HG03521 (cell line): ENCODE results near the gene OSER1.

ENCODE experiments used
- ATAC-seq: cut with Tn5 transposase; IDR thresholded peaks from one replicate; pipeline ENCODE4 v1.9.1; 2021; ENCODE audit warnings: mild to moderate bottlenecking, moderate library complexity; ENCODE audit not compliant: unreplicated experiment

OSER1 gene

GRCh38 chr20:44180814-44181213 is 29.8 kb downstream of the OSER1 start:
- no peak for ATAC-seq

DNA sequence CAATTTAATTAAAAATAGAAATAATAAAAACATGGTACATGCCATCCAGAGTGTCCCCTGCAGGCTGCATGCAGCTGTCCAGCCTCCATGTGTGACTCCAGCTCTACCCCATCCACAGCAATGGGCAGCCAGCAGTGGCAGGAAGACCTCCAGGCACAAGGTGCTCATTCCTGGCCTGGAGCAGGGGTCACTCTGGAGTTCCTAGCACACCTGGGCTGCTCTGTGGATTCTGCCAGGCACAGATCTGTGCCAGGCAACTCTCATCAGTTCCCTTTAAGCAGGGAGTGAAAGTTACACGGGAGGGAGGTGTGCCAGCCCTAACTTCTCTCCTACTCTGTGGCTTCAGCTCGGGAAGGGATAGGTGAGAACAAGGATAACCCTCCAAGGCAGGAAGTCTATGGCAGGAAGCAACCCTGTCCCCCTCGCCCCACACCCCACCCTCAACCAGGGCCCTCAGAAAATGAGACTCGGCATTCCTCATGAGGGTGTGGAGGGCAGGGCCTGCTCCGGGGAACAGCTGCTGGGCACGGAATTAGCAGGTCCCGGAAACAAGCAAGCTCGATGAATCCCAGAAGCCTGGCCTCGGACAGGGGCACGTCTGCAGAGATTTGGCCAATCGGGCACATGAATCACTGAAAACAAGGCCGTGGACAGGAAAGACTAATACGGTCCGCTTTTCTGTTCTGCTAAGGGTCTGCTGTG is 33.6 kb downstream of the OSER1 start:
- no peak for ATAC-seq

- no peak for ATAC-seq
These were observed 35.4 kb downstream of the OSER1 start for GRCh38 chr20:44174996-44175765.

GRCh38 chr20:44173846-44174245 is 36.7 kb downstream of the OSER1 start:
- ATAC-seq, result no peak

- ATAC-seq, result no peak
These were observed 37.5 kb downstream of the OSER1 start for GRCh38 chr20:44173116-44173515.

- no peak for ATAC-seq
These were observed 38.0 kb downstream of the OSER1 start for GRCh38 chr20:44172572-44172950.

DNA sequence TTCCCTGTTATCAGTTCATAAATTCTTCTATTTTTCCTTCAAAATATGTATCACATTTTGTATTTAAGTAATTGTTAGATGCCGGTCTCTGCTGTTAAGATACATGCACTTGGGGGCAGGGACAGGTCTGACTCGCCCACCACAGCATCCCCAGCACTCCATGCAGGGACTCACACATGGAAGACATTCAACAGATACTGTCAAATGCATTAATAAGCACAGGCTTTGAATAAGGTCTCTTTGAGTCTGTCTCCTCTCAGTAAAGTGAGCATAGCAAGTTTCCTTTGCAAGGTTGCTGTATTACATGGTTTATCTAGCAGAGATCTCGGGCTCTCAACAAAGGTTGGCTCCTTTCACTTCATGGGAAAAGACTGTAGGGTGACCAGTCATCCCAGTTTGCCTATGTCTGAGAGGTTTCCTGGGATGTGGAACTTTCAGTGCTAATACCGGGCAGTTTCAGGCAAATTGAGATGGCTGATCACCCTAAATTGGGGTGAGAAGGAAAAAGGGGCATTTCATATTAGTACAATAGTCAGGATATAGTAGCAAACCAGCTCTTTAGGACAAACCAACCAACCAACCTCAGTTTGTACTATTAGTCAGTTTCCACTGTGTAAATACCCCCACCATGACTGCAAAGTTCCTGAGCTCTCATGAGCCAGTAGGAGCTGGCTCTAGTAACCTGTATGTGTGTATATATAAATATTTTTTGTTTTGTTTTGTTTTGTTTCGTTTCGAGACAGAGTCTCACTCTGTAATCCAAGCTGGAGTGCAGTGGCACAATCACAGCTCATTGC is 38.6 kb downstream of the OSER1 start:
- no peak for ATAC-seq

GRCh38 chr20:44170816-44171410 is 39.7 kb downstream of the OSER1 start:
- ATAC-seq, result no peak

DNA sequence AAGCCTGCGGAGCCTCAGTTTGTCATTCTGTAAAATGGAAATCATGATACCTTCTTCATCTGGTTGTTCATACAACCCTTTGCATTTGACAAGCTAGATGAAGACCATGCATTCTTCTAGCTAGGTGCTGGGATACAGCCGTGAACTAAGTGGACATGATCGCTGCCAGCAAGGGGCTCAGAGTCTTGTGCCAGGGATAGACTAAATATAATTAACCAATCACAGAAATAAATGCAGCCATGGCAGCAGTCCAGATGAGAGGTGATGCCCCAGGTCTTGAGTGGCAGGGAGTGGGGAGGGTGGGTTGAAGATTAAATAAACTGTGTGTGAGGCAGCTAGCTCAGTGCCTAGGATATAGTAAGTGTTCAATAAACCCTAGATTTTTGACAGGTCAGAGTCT is 42.8 kb downstream of the OSER1 start:
- ATAC-seq, result no peak

DNA sequence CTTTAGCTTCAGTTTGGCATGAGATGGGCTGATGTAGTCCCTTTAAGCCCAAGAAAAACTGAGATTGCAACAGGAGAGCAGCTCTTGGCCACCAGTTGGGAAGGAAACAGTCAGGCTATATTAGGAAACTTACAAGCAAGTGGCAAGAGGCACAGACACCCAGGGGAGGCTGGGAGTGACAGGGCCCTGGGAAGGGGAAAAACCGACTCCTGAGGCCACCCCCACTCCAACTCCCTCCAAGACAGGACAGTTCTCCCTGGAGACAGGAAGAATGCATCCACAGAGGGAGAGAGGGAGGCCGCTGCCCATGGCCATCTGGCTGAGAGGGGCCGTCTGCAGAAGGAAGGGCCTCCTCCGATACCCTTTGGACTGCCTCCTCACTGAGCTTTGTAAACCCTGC is 44.1 kb downstream of the OSER1 start:
- ATAC-seq, result no peak

GRCh38 chr20:44166008-44166407 is 44.6 kb downstream of the OSER1 start:
- no peak for ATAC-seq

DNA sequence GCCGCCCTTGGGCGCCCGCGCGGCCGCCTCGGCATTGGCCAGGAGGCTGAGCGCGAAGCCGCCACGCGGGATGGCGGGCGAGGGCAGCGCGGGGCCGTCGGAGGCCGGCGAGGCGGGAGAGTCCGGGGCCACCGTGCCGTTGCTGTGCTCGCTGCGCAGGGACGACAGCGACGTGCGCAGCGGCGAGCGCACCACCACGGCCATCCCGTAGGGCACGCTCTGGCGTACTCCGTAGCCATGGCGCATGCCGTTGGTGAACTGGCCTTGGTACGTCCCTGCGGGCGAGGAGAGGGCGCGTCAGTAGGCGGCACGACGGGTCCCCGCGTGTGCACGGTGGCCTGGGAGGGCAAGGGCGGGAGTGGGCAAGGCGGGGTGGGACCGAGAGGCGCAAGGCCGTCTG is 50.4 kb downstream of the OSER1 start:
- ATAC-seq, result no peak

- no peak for ATAC-seq
These were observed 50.9 kb downstream of the OSER1 start for GRCh38 chr20:44159711-44160110.

DNA sequence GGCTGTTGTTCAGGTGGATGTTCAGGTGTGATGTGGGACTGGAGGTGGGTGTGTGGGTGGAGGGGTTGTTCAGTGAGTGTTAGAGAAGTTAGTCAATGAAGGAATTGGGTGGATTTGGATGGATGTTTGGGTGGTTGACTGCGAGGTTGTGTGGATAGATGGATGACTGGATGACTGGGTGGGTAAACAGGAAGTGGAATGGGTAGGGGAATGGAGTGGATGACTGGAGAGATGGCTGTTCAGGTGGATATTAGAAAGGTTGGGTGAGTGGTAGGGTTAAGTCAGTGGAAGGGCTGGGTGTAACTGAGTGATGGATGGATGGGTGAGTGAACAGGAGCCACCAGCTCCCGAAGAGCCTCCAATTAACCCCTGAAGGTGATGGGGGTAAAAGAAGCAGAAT is 51.4 kb downstream of the OSER1 start:
- ATAC-seq, result no peak

DNA sequence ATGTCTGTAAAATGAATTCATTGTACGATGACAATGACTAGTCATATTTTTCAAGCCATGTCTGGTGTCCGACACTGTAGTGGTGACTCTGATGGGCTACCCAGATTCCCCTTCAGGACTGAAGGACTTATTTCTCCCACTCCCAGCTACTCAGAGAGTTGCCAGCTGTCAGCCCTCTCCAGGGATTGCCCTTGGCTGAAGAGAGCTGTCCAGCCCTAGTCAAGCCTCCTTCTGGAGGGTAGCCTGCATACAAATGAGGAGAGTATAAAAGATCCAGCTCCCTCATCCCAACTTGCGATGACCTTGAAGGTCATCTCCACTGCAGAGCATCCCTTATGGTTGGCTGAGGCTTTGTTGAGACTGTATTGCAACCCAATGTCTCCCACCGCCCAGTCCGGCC is 53.5 kb downstream of the OSER1 start:
- no peak for ATAC-seq

DNA sequence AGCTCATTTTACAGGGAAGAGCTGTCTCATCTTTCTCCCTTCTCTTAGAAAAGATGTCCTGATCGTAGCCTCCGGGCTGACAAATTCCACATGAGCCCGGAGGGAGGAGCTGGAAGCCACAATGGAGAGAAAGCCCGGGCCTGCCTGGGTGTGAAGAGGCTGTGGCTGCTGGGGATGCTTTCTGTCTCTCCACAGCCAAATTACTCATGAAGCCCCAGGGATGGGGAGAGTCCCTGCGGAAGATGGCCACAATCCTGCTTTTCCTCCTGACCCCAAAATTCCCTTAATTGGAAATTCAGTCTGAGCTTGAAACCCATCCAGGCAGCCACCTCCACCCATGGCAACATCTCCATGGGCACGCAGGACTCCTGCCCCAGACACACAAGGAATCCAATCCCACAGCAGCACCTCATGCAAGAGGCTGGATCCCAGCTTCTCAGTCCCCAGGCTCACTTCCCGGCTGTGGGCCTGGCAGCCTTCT is 56.0 kb downstream of the OSER1 start:
- no peak for ATAC-seq

- ATAC-seq, result no peak
These were observed 56.9 kb downstream of the OSER1 start for GRCh38 chr20:44153636-44154043.

DNA sequence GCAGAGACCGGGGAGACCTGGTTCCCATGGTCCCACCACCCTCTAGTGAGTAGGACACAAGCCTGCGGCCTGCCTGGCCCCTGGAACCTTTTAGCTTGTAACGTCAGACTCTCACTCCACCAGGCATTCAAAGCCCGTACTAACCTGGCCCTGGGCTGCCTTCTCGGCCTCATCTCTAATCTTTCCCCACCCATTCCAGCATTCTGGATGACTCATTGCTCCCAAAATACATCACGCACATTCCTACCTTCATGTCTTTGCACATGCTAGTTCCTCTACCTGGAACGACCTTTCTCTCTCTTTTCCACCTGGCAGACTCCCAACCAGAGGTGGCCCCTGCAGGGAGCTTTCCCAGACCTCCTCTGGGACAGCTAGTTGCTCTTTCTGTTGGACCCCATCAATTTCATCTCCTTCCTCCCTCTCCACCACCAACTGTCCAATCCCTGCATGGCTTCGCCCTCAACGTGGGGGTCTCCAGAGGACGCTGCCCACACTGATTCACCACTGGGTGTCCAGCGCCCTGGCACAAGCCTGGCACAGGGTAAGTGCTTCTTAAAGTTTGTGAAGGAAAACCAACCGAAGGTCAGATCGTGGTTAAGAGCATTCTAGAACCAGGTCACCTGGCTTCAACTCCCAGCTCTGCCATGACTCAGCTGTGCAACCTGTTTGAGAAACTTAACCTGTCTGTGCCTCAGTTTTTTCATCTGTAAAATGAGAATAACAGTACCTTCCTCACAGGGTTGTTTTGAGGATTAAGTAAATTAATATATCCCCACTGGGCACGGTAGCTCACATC is 58.8 kb downstream of the OSER1 start:
- no peak for ATAC-seq

DNA sequence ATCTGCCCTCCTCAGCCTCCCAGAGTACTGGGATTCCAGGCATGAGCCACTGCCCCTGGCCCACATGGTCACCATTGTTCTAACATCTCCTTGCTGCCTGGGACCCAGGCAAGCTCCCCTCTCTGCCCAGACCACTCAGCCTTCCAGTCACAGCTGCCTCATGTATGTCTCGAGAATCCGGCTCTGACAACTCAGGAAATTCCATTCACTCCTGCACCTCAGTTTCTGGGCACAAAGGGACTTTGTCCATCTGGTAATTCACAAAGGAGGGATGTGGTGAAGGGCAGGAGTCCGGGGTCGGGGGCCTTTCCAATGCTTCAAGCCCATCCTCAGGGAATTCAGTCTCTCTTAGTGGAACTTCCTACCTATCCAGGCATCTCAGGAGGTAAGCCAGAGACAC is 64.3 kb downstream of the OSER1 start:
- no peak for ATAC-seq
